PFSK-1 (cell line): ENCODE measurements around the gene CCDC112.

Experiments used
- POLR2AphosphoS5 ChIP-seq: IDR thresholded peaks from 2 replicates; pipeline ENCODE4 v1.6.1; 2012; ENCODE audit warnings: low read depth, mild to moderate bottlenecking, control low read depth, low read length, moderate library complexity
- TAF1 ChIP-seq: IDR thresholded peaks from 2 replicates; pipeline ENCODE4 v1.6.1; 2012; ENCODE audit warnings: low read length, control low read depth, borderline replicate concordance; ENCODE audit not compliant: insufficient read depth

DNA sequence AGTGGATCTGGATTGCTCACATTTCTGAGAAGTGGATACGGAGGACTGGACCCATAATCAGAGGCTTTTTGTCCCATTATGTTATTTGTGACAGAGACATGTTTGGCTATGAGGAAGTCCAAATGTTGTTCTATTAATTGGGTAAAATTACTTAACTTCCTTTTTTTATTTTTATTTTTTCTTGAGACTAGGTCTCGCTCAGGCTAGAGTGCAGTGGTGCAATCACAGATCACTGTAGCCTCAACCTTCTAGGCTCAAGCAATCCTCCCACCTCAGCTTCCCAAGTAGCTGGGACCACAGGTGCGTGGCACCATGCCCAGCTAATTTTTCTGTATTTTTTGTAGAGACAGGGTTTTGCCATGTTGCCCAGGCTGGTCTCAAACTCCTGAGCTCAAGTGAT, 21.9 kb downstream of the CCDC112 start:
- no peak for TF ChIP-seq TAF1
- TF ChIP-seq POLR2AphosphoS5 = no peak
